Osteoblast (primary cell): ENCODE data around the gene SLC35A4. TPM values are rescaled to one million over a fixed set of nuclear protein-coding genes. Genes with fewer than 3 reads are reported as not detected.
"Not testable (repeated sequence)": the region's sequence is repeated elsewhere in the genome, so short reads cannot be mapped to it uniquely, and the experiment has no call there.

Source experiments
- DNase-seq: peaks from one replicate; pipeline ENCODE4 v3.0.0; 2011; ENCODE audit warnings: low spot score, mixed read lengths; ENCODE audit not compliant: insufficient read length; ENCODE audit errors: missing footprints
- H2AFZ ChIP-seq: 2 replicates; pipeline ENCODE4 v1.6.0; 2011; ENCODE audit warnings: mild to moderate bottlenecking, low read length
- H3K27ac ChIP-seq: 2 replicates; pipeline ENCODE4 v1.5.1; 2011; ENCODE audit warnings: mild to moderate bottlenecking, low read depth, low read length, moderate library complexity
- H3K27me3 ChIP-seq: 2 replicates; pipeline ENCODE4 v1.6.0; 2012; ENCODE audit warnings: mild to moderate bottlenecking, control low read depth, inconsistent platforms, low read length, moderate library complexity; ENCODE audit not compliant: insufficient read depth
- H3K36me3 ChIP-seq: 2 replicates; pipeline ENCODE4 v1.5.1; 2011; ENCODE audit warnings: mild to moderate bottlenecking, low read length, control low read depth, moderate library complexity; ENCODE audit not compliant: insufficient read depth
- H3K4me1 ChIP-seq: 2 replicates; pipeline ENCODE4 v1.5.1; 2011; ENCODE audit warnings: mild to moderate bottlenecking, low read length, control low read depth, moderate library complexity; ENCODE audit not compliant: insufficient read depth
- H3K4me2 ChIP-seq: 2 replicates; pipeline ENCODE4 v1.6.0; 2011; ENCODE audit warnings: mild to moderate bottlenecking, low read length; ENCODE audit not compliant: insufficient read depth
- H3K4me3 ChIP-seq: fragments of 200-600 bp; sonication (generic); 3 replicates; pipeline ENCODE4 v1.5.1; 2012; ENCODE audit warnings: mild to moderate bottlenecking, low read length, inconsistent platforms; ENCODE audit not compliant: insufficient read depth
- H3K79me2 ChIP-seq: 2 replicates; pipeline ENCODE4 v1.6.0; 2012; ENCODE audit warnings: mild to moderate bottlenecking, low read length, control low read depth, inconsistent platforms; ENCODE audit not compliant: insufficient read depth
- H3K9me3 ChIP-seq: 2 replicates; pipeline ENCODE4 v1.5.1; 2011; ENCODE audit warnings: low read depth, low read length, control low read depth
- H4K20me1 ChIP-seq: 2 replicates; pipeline ENCODE4 v1.6.0; 2012; ENCODE audit warnings: mild to moderate bottlenecking, low read length, control low read depth; ENCODE audit not compliant: insufficient read depth
- CTCF ChIP-seq: IDR thresholded peaks from 2 replicates; pipeline ENCODE4 v1.5.1; 2011; ENCODE audit warnings: mild to moderate bottlenecking, low read depth, low read length, moderate library complexity; ENCODE audit errors: extremely low read depth
- total RNA-seq: library from RNA; depleted of rRNA; stranded (reverse); fragments of >200 nt; gene quantifications from 2 replicates; pipeline ENCODE4 v1.2.3, GENCODE V29; 2012

Gene SLC35A4
- total RNA-seq, 1 donor, result 20.6 TPM

- Histone ChIP-seq H3K4me3 (no peak overlapping the region), H3K27me3 (peaks cover 13% of the 10 kb centered on the region), H4K20me1 (no peaks in the 10 kb centered on the region), H3K4me2 (peak overlapping the region; percentile 63), H3K27ac (peak overlapping the region; percentile 58), H3K4me1 (peaks cover 24% of the 10 kb centered on the region), H3K79me2 (no peaks in the 10 kb centered on the region), H3K9me3 (no peaks in the 10 kb centered on the region), H3K36me3 (no peaks in the 10 kb centered on the region), H2AFZ (peak overlapping the region; percentile 60)
- DNase-seq, result peak; percentile 45
- TF ChIP-seq CTCF, result no peak
Measured at GRCh38 chr5:140588311-140589070, 23.9 kb downstream of the SLC35A4 start.

DNA sequence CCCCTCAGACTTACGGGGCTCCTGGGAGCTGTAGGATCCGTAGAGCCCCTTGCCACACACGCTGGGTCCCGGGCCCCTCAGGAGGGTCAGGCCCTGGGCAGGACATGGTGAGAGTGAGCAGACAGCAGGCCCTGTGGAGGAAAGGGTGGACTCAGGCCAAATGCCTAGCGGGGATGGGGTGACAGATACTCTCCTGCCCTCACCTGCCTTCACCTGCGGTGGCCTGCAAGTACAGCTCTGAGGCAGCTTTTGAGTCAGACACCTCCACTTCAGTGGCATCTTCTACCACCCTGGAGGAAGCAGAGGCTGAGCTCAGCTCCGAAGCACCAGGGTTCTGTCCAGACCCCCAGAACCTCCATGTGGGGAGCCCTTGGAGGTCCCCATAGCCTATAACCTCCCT is 26.2 kb downstream of the SLC35A4 start:
- H3K4me2 ChIP-seq, result no peak overlapping the region
- no peak overlapping the region for H3K4me3 ChIP-seq
- H3K27ac ChIP-seq, result no peak overlapping the region
- no peaks in the 10 kb centered on the region for H3K36me3 ChIP-seq
- H3K79me2 ChIP-seq, result no peaks in the 10 kb centered on the region
- DNase-seq, result no peak
- TF ChIP-seq CTCF, result no peak
- H3K4me1 ChIP-seq, result peaks cover 24% of the 10 kb centered on the region
- H4K20me1 ChIP-seq, result no peaks in the 10 kb centered on the region
- H2AFZ ChIP-seq, result no peak overlapping the region
- no peaks in the 10 kb centered on the region for H3K9me3 ChIP-seq
- H3K27me3 ChIP-seq, result peaks cover 10% of the 10 kb centered on the region

DNA sequence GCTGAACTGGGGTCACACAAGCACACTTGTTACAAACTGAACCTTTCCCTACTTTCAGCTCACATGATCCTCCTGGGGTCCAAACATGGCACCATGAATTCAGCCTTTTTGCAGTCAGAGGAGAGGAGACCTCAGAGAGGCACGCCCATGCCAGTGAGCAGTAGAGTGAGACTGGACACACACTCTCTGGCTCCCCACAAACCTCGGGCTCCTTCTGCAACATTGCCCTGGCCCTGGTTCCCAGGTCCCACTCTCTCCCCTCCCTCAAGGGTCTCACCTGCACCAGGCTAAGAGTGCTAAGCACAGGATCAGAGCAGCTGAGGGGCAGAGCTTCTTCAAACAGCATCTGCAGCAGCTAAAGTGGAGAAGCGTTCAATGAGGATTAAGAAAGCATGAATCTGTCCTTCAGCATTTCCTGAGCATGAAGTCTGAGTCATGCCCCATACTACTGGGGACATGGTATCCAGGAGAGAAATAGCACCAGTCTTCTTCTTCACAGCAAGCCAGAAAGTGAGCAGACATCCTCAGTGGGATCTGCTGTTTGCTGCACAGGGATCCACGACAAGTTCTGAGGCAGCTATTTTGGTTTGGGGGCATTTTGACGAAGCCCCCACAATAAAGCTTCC is 27.2 kb downstream of the SLC35A4 start:
- H3K27ac ChIP-seq, result no peak overlapping the region
- peak; percentile 91 for DNase-seq
- peaks cover 24% of the 10 kb centered on the region for H3K4me1 ChIP-seq

DNA sequence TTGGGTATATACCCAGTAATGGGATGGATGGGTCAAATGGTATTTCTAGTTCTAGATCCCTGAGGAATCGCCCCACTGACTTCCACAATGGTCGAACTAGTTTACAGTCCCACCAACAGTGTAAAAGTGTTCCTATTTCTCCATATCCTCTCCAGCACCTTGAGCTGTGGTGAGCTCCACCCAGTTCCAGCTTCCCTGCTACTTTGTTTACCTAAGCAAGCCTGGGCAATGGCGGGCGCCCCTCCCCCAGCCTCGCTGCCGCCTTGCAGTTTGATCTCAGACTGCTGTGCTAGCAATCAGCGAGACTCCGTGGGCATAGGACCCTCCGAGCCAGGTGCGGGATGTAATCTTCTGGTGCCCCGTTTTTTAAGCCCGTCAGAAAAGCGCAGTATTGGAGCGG is 28.4 kb downstream of the SLC35A4 start:
- not testable (repeated sequence) for H3K27me3 ChIP-seq, H4K20me1 ChIP-seq, H3K4me3 ChIP-seq, H3K36me3 ChIP-seq, H3K79me2 ChIP-seq, H3K27ac ChIP-seq, H3K4me2 ChIP-seq, H2AFZ ChIP-seq, H3K9me3 ChIP-seq, DNase-seq
- peaks cover 23% of the 10 kb centered on the region for H3K4me1 ChIP-seq

More for the DNA sequence above, 27.2 kb downstream of the SLC35A4 start:
- Histone ChIP-seq H3K79me2 (no peaks in the 10 kb centered on the region), H3K4me3 (peak overlapping the region; percentile 2), H4K20me1 (no peaks in the 10 kb centered on the region), H3K4me2 (peak overlapping the region; percentile 61), H2AFZ (peak overlapping the region; percentile 63), H3K27me3 (peaks cover 5% of the 10 kb centered on the region), H3K9me3 (no peaks in the 10 kb centered on the region), H3K36me3 (no peaks in the 10 kb centered on the region)
- no peak for TF ChIP-seq CTCF
